ENCODE results near the gene ADGRB3.

The ADGRB3 gene

DNA sequence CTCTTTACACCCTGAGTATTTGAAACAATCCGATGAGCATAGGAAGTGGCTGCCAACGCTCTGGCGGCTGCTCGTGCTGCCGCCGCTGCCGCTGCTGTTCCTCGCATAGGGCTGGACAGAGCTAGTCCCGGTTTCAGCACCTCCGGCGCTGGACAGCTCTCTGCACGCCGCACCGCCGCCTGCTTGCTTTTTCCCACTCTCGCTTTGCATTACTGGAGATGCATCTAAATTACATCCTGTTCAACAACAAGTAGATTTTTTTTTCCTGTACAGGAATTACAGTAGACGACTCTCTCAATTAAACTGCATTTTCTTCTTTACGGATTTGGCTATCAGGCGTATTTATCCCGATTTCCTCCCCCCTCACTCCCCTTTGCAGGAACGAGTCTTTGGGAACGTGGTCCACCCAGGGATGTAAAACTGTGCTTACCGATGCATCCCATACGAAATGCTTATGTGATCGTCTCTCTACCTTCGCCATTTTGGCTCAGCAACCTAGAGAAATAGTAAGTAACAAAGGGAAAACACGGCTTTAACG lies 597.9 kb downstream of the ADGRB3 start:
- Histone ChIP-seq H3K9ac (ENCODE audit: low read length) (no peak overlapping the region), H3K4me1 (ENCODE audit: low read length) (no peaks in the 10 kb centered on the region), H3F3A (ENCODE audit: insufficient read depth, low read length) (no peaks in the 10 kb centered on the region), H3K36me3 (replicated peaks; ENCODE audit: insufficient read depth, low read length) (no peaks in the 10 kb centered on the region), H3K27me3 (replicated peaks; ENCODE audit: insufficient read depth, low read length) (no peaks in the 10 kb centered on the region), H3K9me3 (replicated peaks; ENCODE audit: insufficient read depth, low read length) (no peaks in the 10 kb centered on the region), H3K79me2 (ENCODE audit: low read length) (no peaks in the 10 kb centered on the region), H3K27ac (ENCODE audit: low read length) (no peak overlapping the region), H2AFZ (ENCODE audit: low read length) (no peak overlapping the region), H3K4me3 (ENCODE audit: low read length) (no peak overlapping the region), H3K9me2 (replicated peaks; ENCODE audit: insufficient read depth, low read length) (no peaks in the 10 kb centered on the region), H4K20me1 (ENCODE audit: insufficient read depth, low read length) (no peaks in the 10 kb centered on the region), H3K4me2 (ENCODE audit: low read depth, low read length) (no peak overlapping the region)
- TF ChIP-seq EZH2 (optimal IDR thresholded peaks at IDR 0.05; ENCODE audit: low read depth, low read length) (no peak), EZH2phosphoT487 (IDR thresholded peaks at IDR 0.05; ENCODE audit: low read length) (no peak)
- TF ChIP-seq, protein P1, sequence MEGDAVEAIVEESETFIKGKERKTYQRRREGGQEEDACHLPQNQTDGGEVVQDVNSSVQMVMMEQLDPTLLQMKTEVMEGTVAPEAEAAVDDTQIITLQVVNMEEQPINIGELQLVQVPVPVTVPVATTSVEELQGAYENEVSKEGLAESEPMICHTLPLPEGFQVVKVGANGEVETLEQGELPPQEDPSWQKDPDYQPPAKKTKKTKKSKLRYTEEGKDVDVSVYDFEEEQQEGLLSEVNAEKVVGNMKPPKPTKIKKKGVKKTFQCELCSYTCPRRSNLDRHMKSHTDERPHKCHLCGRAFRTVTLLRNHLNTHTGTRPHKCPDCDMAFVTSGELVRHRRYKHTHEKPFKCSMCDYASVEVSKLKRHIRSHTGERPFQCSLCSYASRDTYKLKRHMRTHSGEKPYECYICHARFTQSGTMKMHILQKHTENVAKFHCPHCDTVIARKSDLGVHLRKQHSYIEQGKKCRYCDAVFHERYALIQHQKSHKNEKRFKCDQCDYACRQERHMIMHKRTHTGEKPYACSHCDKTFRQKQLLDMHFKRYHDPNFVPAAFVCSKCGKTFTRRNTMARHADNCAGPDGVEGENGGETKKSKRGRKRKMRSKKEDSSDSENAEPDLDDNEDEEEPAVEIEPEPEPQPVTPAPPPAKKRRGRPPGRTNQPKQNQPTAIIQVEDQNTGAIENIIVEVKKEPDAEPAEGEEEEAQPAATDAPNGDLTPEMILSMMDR (IDR thresholded peaks at IDR 0.05; ENCODE audit: low read length), result no peak
- DNase-seq, result peak; percentile 70

DNA sequence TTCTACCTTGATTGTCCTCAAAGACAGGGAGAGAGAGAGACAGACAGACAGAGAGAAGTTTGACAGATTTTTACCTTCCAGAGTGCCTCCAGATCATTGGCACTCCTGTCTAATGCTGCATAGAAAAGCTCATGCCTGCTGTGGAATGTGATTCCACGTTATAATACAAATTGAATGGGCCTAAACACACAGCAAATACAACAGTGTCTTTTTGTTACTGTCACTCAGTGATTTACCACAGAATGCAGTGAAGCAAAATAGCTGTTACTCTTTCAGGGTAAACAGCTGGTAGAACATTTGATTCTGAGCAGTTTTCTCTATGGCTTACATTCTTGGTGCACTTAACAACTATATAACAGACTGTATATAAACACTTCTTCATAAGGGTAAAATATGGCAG lies 603.0 kb downstream of the ADGRB3 start:
- H3K79me2 ChIP-seq (ENCODE audit: low read length), result no peaks in the 10 kb centered on the region
- H3K27me3 ChIP-seq (replicated peaks; ENCODE audit: insufficient read depth, low read length), result no peaks in the 10 kb centered on the region
- no peaks in the 10 kb centered on the region for H3K36me3 ChIP-seq (replicated peaks; ENCODE audit: insufficient read depth, low read length)
- no peak for DNase-seq
- TF ChIP-seq, protein P1 (IDR thresholded peaks at IDR 0.05; ENCODE audit: low read length), result no peak
- no peak for TF ChIP-seq EZH2 (optimal IDR thresholded peaks at IDR 0.05; ENCODE audit: low read depth, low read length)
- TF ChIP-seq EZH2phosphoT487 (IDR thresholded peaks at IDR 0.05; ENCODE audit: low read length), result no peak
- H3K9me3 ChIP-seq (replicated peaks; ENCODE audit: insufficient read depth, low read length), result no peaks in the 10 kb centered on the region
- H3K27ac ChIP-seq (ENCODE audit: low read length), result no peak overlapping the region
- H2AFZ ChIP-seq (ENCODE audit: low read length), result no peak overlapping the region
- H3K4me2 ChIP-seq (ENCODE audit: low read depth, low read length), result no peak overlapping the region
- no peaks in the 10 kb centered on the region for H3K9me2 ChIP-seq (replicated peaks; ENCODE audit: insufficient read depth, low read length)
- no peak overlapping the region for H3K9ac ChIP-seq (ENCODE audit: low read length)
- no peak overlapping the region for H3K4me3 ChIP-seq (ENCODE audit: low read length)
- H3K4me1 ChIP-seq (ENCODE audit: low read length), result no peaks in the 10 kb centered on the region
- no peaks in the 10 kb centered on the region for H3F3A ChIP-seq (ENCODE audit: insufficient read depth, low read length)
- H4K20me1 ChIP-seq (ENCODE audit: insufficient read depth, low read length), result no peaks in the 10 kb centered on the region

DNA sequence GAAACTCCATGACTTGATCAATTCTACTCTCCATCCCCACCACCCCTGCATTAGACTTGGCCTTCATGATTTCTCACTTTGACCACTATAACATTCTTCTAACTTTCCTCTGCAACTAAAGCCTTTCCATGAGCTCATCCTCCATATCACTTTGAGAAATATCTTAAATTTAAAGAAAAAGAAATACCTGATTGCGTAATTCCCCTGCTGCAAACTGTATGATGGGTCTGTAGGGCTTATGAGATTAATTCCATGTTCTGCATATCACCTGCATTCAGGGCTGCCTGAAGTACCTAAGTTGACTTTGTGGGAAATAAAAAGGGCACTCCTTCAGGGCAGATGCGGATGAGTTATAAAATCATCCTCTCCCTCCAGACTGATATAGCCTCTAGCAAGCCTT lies 611.9 kb downstream of the ADGRB3 start:
- TF ChIP-seq, protein P1 (IDR thresholded peaks at IDR 0.05; ENCODE audit: low read length), result no peak
- TF ChIP-seq EZH2phosphoT487 (IDR thresholded peaks at IDR 0.05; ENCODE audit: low read length) (no peak), EZH2 (optimal IDR thresholded peaks at IDR 0.05; ENCODE audit: low read depth, low read length) (no peak)
- no peak for DNase-seq
- no peaks in the 10 kb centered on the region for H4K20me1 ChIP-seq (ENCODE audit: insufficient read depth, low read length)

More for the DNA sequence above, 611.9 kb downstream of the ADGRB3 start:
- Histone ChIP-seq H3K4me3 (ENCODE audit: low read length) (no peak overlapping the region), H3K4me1 (ENCODE audit: low read length) (no peaks in the 10 kb centered on the region), H2AFZ (ENCODE audit: low read length) (no peak overlapping the region), H3K27ac (ENCODE audit: low read length) (no peak overlapping the region), H3F3A (ENCODE audit: insufficient read depth, low read length) (no peaks in the 10 kb centered on the region), H3K9ac (ENCODE audit: low read length) (no peak overlapping the region), H3K36me3 (replicated peaks; ENCODE audit: insufficient read depth, low read length) (no peaks in the 10 kb centered on the region), H3K79me2 (ENCODE audit: low read length) (no peaks in the 10 kb centered on the region), H3K4me2 (ENCODE audit: low read depth, low read length) (no peak overlapping the region), H3K9me3 (replicated peaks; ENCODE audit: insufficient read depth, low read length) (no peaks in the 10 kb centered on the region), H3K27me3 (replicated peaks; ENCODE audit: insufficient read depth, low read length) (no peaks in the 10 kb centered on the region), H3K9me2 (replicated peaks; ENCODE audit: insufficient read depth, low read length) (no peaks in the 10 kb centered on the region)
